RWPE2 (cell line): ENCODE measurements around the gene NEGR1.

Source experiments
- ATAC-seq: fragments of 200-7000 bp; cut with Tn5 transposase; 3 replicates; pipeline ENCODE4 v1.9.1; 2021; ENCODE audit warnings: low read depth
- DNase-seq: peaks from one replicate; pipeline ENCODE4 v3.0.0-alpha.2; 2020; ENCODE audit warnings: low spot score
- H3K27ac ChIP-seq: fragments of 450-650 bp; 2 replicates; pipeline ENCODE4 v1.5.1; 2017; ENCODE audit warnings: mild to moderate bottlenecking; ENCODE audit not compliant: poor library complexity, severe bottlenecking
- H3K27me3 ChIP-seq: fragments of 250-450 bp; sonication (Bioruptor Pico); 2 replicates; pipeline ENCODE4 v1.5.1; 2021; ENCODE audit warnings: mild to moderate bottlenecking, moderate library complexity; ENCODE audit not compliant: insufficient read depth, poor library complexity, severe bottlenecking
- H3K36me3 ChIP-seq: fragments of 250-450 bp; sonication (Bioruptor Pico); 2 replicates; pipeline ENCODE4 v1.5.1; 2020; ENCODE audit warnings: low read depth, mild to moderate bottlenecking, moderate library complexity
- H3K4me1 ChIP-seq: fragments of 250-450 bp; sonication (Bioruptor Pico); 2 replicates; pipeline ENCODE4 v1.5.1; 2021; ENCODE audit warnings: mild to moderate bottlenecking, moderate library complexity; ENCODE audit not compliant: insufficient read depth, poor library complexity, severe bottlenecking
- H3K4me3 ChIP-seq: fragments of 250-450 bp; sonication (Bioruptor Pico); 2 replicates; pipeline ENCODE4 v1.5.1; 2021; ENCODE audit warnings: mild to moderate bottlenecking, moderate library complexity; ENCODE audit not compliant: severe bottlenecking
- H3K9me3 ChIP-seq: fragments of 250-450 bp; sonication (Bioruptor Pico); 2 replicates; pipeline ENCODE4 v1.5.1; 2021; ENCODE audit warnings: mild to moderate bottlenecking, moderate library complexity; ENCODE audit not compliant: severe bottlenecking
- TF ChIP-seq, protein P1 (sequence below): fragments of 450-650 bp; IDR thresholded peaks from one replicate; pipeline ENCODE4 v1.5.1; 2017; ENCODE audit warnings: mild to moderate bottlenecking, moderate library complexity; ENCODE audit not compliant: poor library complexity, severe bottlenecking

The NEGR1 gene

DNA sequence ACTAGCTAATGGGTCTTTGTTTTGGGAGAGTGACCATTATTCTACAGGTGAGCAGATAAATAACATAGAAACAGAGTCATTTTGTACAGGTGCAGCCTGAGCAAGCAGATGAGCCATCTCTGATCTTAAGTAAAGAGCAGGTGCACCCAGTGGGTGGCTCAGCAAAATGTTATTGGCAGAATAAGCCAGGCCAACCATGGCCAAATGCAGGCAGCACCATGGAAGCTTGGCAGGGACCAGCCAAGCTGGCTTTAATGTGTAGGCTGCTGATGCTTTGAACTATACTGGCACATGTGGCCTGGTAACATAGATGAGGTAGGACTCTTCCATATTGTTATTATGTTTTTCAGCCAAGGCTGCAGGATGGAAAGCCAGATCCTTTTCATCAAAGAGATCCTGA lies 648.2 kb downstream of the NEGR1 start:
- DNase-seq (no peak), ATAC-seq (no peak)
- H3K4me1 ChIP-seq: no peaks in the 10 kb centered on the region
- H3K27me3 ChIP-seq: no peaks in the 10 kb centered on the region
- TF ChIP-seq, protein P1, sequence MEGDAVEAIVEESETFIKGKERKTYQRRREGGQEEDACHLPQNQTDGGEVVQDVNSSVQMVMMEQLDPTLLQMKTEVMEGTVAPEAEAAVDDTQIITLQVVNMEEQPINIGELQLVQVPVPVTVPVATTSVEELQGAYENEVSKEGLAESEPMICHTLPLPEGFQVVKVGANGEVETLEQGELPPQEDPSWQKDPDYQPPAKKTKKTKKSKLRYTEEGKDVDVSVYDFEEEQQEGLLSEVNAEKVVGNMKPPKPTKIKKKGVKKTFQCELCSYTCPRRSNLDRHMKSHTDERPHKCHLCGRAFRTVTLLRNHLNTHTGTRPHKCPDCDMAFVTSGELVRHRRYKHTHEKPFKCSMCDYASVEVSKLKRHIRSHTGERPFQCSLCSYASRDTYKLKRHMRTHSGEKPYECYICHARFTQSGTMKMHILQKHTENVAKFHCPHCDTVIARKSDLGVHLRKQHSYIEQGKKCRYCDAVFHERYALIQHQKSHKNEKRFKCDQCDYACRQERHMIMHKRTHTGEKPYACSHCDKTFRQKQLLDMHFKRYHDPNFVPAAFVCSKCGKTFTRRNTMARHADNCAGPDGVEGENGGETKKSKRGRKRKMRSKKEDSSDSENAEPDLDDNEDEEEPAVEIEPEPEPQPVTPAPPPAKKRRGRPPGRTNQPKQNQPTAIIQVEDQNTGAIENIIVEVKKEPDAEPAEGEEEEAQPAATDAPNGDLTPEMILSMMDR: no peak
- H3K27ac ChIP-seq: no peak overlapping the region
- no peaks in the 10 kb centered on the region for H3K36me3 ChIP-seq
- no peaks in the 10 kb centered on the region for H3K9me3 ChIP-seq
- H3K4me3 ChIP-seq: no peak overlapping the region

DNA sequence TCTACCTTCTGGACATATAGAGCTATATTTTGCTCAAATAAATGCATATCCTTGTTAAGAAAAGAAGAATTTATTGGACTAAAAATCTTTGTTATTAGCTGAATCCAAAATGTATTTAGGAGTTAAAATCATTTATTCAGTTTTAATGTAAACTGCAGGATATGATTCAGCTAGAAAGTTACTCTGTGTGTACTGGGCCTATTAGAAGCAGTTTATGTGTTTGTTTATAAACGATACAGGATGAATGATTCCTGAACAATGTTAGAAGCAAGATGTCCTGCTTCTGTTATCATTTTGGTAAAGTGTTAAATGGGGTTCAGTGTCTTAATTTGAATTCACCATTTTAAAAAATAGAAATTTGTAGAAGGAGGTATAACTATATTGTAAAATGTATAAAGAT lies 652.3 kb downstream of the NEGR1 start:
- Histone ChIP-seq H3K27ac (no peak overlapping the region), H3K36me3 (no peaks in the 10 kb centered on the region), H3K27me3 (no peaks in the 10 kb centered on the region), H3K4me3 (no peak overlapping the region), H3K9me3 (no peaks in the 10 kb centered on the region), H3K4me1 (no peaks in the 10 kb centered on the region)
- ATAC-seq: no peak
- TF ChIP-seq, protein P1: no peak
- DNase-seq: no peak

DNA sequence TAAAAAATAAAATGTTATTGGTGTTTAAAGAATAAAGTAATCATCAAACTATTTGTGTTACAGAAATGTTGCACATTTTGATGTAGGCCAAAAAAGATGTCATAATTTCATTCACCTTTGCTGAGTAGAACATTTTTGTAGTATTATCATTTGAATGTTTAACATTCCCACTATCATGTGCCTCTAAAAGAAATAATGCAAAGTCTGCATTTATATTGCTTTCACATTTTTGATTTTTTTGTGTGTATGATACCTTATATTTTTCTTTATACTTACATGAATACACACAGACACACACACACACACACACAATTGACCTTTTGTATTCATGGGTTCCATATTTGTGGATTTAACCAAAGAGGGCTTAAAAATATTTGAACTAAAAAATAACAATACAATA lies 657.3 kb downstream of the NEGR1 start:
- DNase-seq (no peak), ATAC-seq (no peak)
- Histone ChIP-seq H3K9me3 (no peaks in the 10 kb centered on the region), H3K27me3 (no peaks in the 10 kb centered on the region), H3K4me1 (no peaks in the 10 kb centered on the region), H3K27ac (no peak overlapping the region), H3K36me3 (no peaks in the 10 kb centered on the region), H3K4me3 (no peak overlapping the region)
- TF ChIP-seq, protein P1: no peak

DNA sequence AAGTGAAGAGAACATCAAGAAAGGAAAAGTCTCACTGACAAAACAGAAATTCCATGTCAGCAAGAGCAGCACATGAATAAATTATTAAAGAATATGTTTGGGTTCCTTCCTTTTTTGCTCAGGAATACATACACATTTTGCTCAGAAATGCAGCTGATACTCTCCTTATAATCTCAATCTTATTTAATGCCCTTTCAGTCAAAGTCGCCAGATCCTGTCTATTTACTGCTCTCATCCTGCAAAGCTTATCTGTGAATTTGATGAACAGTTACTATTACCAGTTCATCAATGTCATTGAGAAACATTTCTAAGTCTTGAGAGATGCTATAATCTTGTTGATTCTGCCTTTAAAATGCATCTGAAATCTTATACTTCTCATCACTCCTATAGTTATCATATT lies 658.5 kb downstream of the NEGR1 start:
- no peak for ATAC-seq
- TF ChIP-seq, protein P1: no peak
- Histone ChIP-seq H3K4me1 (no peaks in the 10 kb centered on the region), H3K27me3 (no peaks in the 10 kb centered on the region), H3K4me3 (no peak overlapping the region), H3K36me3 (no peaks in the 10 kb centered on the region), H3K27ac (no peak overlapping the region), H3K9me3 (no peaks in the 10 kb centered on the region)
- no peak for DNase-seq

DNA sequence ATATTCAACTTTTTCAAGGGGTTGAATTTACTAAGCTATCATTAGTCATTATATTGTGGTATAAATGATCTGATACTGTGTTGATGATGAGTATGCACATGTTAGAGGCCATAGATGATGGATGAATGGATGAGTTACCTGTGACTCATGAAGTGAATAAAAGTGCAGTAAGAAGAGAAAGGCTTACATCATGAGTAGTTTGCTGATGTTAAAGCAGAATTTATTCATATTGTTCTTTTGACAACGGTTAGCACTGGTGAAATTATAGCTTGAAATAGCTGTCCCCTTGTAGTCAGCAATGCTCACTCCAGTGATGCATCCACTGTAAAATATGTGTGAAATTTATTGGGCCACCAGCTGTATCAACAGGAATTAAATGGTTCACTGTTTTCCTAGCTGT lies 660.6 kb downstream of the NEGR1 start:
- ATAC-seq (peak; percentile 84), DNase-seq (no peak)
- TF ChIP-seq, protein P1: no peak
- Histone ChIP-seq H3K9me3 (no peaks in the 10 kb centered on the region), H3K27me3 (no peaks in the 10 kb centered on the region), H3K36me3 (no peaks in the 10 kb centered on the region), H3K27ac (no peak overlapping the region), H3K4me1 (no peaks in the 10 kb centered on the region), H3K4me3 (no peak overlapping the region)
